Measurements from ENCODE around the gene CD8A. TPM values are rescaled to one million over a fixed set of nuclear protein-coding genes. Genes with fewer than 3 reads are reported as not detected.
A peak's percentile ranks its signal among the peaks of the same experiment; 100 is the strongest.

Gene CD8A
- total RNA-seq, 1 donor from 2014 or later: 0.14 TPM

- H3K9me3 Mint-ChIP-seq (ENCODE audit: unreplicated experiment): no peaks in the 10 kb centered on the region
These were observed 25.4 kb downstream of the CD8A start for GRCh38 chr2:86765310-86765695.

GRCh38 chr2:86764661-86765309 is 25.9 kb downstream of the CD8A start:
- Histone ChIP-seq H4K20me1 (ENCODE audit: insufficient read depth, low read length) (peaks cover 32% of the 10 kb centered on the region), H3K9me3 (ENCODE audit: insufficient read depth, low read depth, low read length) (no peaks in the 10 kb centered on the region), H3K27me3 (ENCODE audit: insufficient read depth, low read length) (no peaks in the 10 kb centered on the region), H3K4me3 (ENCODE audit: insufficient read depth, low read depth, low read length) (no peak overlapping the region), H3K27ac (ENCODE audit: low read depth, low read length) (no peak overlapping the region), H3K4me1 (ENCODE audit: insufficient read depth, low read length) (no peaks in the 10 kb centered on the region), H3K9ac (ENCODE audit: low read length) (no peak overlapping the region), H3K36me3 (ENCODE audit: insufficient read depth, low read length) (peaks cover 4% of the 10 kb centered on the region), H3K4me2 (ENCODE audit: low read length) (no peak overlapping the region), H3K79me2 (ENCODE audit: insufficient read depth, low read length) (no peaks in the 10 kb centered on the region), H2AFZ (ENCODE audit: low read depth, low read length) (no peak overlapping the region)
- FAIRE-seq (no peak), DNase-seq (ENCODE audit: low read depth) (peak; percentile 21)
- Mint-ChIP-seq H3K27me3 (ENCODE audit: low read depth, unreplicated experiment) (no peaks in the 10 kb centered on the region), H3K4me3 (ENCODE audit: unreplicated experiment) (no peak overlapping the region), H3K4me1 (ENCODE audit: low read depth, unreplicated experiment) (peaks cover 5% of the 10 kb centered on the region), H3K36me3 (ENCODE audit: low read depth, unreplicated experiment) (no peaks in the 10 kb centered on the region), H3K27ac (ENCODE audit: unreplicated experiment) (no peak overlapping the region), H3K9me3 (ENCODE audit: unreplicated experiment) (no peaks in the 10 kb centered on the region)
- TF ChIP-seq EZH2 (IDR thresholded peaks at IDR 0.05; ENCODE audit: insufficient read depth, low read length) (no peak), CTCF (IDR thresholded peaks at IDR 0.05; ENCODE audit: insufficient read depth, low read depth, low read length) (peak; percentile 75)

More at GRCh38 chr2:86765310-86765695, 25.4 kb downstream of the CD8A start:
- no peak overlapping the region for H2AFZ ChIP-seq (ENCODE audit: low read depth, low read length)
- Mint-ChIP-seq H3K4me3 (ENCODE audit: unreplicated experiment) (no peak overlapping the region), H3K27ac (ENCODE audit: unreplicated experiment) (no peak overlapping the region), H3K36me3 (ENCODE audit: low read depth, unreplicated experiment) (no peaks in the 10 kb centered on the region), H3K27me3 (ENCODE audit: low read depth, unreplicated experiment) (no peaks in the 10 kb centered on the region), H3K4me1 (ENCODE audit: low read depth, unreplicated experiment) (peaks cover 5% of the 10 kb centered on the region)
- no peaks in the 10 kb centered on the region for H3K79me2 ChIP-seq (ENCODE audit: insufficient read depth, low read length)
- no peaks in the 10 kb centered on the region for H3K27me3 ChIP-seq (ENCODE audit: insufficient read depth, low read length)
- H3K36me3 ChIP-seq (ENCODE audit: insufficient read depth, low read length): peaks cover 4% of the 10 kb centered on the region
- no peak overlapping the region for H3K27ac ChIP-seq (ENCODE audit: low read depth, low read length)
- TF ChIP-seq EZH2 (IDR thresholded peaks at IDR 0.05; ENCODE audit: insufficient read depth, low read length): no peak
- no peak for TF ChIP-seq CTCF (IDR thresholded peaks at IDR 0.05; ENCODE audit: insufficient read depth, low read depth, low read length)
- peaks cover 32% of the 10 kb centered on the region for H4K20me1 ChIP-seq (ENCODE audit: insufficient read depth, low read length)
- FAIRE-seq (no peak), DNase-seq (ENCODE audit: low read depth) (no peak)
- H3K4me2 ChIP-seq (ENCODE audit: low read length): no peak overlapping the region
- H3K4me3 ChIP-seq (ENCODE audit: insufficient read depth, low read depth, low read length): no peak overlapping the region
- no peaks in the 10 kb centered on the region for H3K9me3 ChIP-seq (ENCODE audit: insufficient read depth, low read depth, low read length)
- no peak overlapping the region for H3K9ac ChIP-seq (ENCODE audit: low read length)
- H3K4me1 ChIP-seq (ENCODE audit: insufficient read depth, low read length): no peaks in the 10 kb centered on the region

GRCh38 chr2:86760371-86760770 is 30.3 kb downstream of the CD8A start:
- no peak for FAIRE-seq
- Histone ChIP-seq H3K9ac (ENCODE audit: low read length) (no peak overlapping the region), H3K27ac (ENCODE audit: low read depth, low read length) (no peak overlapping the region), H3K27me3 (ENCODE audit: insufficient read depth, low read length) (no peaks in the 10 kb centered on the region), H3K36me3 (ENCODE audit: insufficient read depth, low read length) (no peaks in the 10 kb centered on the region), H4K20me1 (ENCODE audit: insufficient read depth, low read length) (peaks cover 37% of the 10 kb centered on the region), H3K9me3 (ENCODE audit: insufficient read depth, low read depth, low read length) (no peaks in the 10 kb centered on the region), H2AFZ (ENCODE audit: low read depth, low read length) (no peak overlapping the region), H3K4me3 (ENCODE audit: insufficient read depth, low read depth, low read length) (no peak overlapping the region), H3K4me2 (ENCODE audit: low read length) (no peak overlapping the region), H3K79me2 (ENCODE audit: insufficient read depth, low read length) (no peaks in the 10 kb centered on the region), H3K4me1 (ENCODE audit: insufficient read depth, low read length) (no peaks in the 10 kb centered on the region)
- Mint-ChIP-seq H3K9me3 (ENCODE audit: unreplicated experiment) (no peaks in the 10 kb centered on the region), H3K27ac (ENCODE audit: unreplicated experiment) (no peak overlapping the region), H3K27me3 (ENCODE audit: low read depth, unreplicated experiment) (no peaks in the 10 kb centered on the region), H3K4me1 (ENCODE audit: low read depth, unreplicated experiment) (peaks cover 10% of the 10 kb centered on the region), H3K36me3 (ENCODE audit: low read depth, unreplicated experiment) (peaks cover 4% of the 10 kb centered on the region), H3K4me3 (ENCODE audit: unreplicated experiment) (no peak overlapping the region)
- TF ChIP-seq EZH2 (IDR thresholded peaks at IDR 0.05; ENCODE audit: insufficient read depth, low read length): no peak
- TF ChIP-seq CTCF (IDR thresholded peaks at IDR 0.05; ENCODE audit: insufficient read depth, low read depth, low read length): no peak
- DNase-seq (ENCODE audit: low read depth): no peak

Measured in astrocyte (in vitro differentiated cells and primary cell).